Measurements from ENCODE around the gene CEP350. TPM values are rescaled to one million over a fixed set of nuclear protein-coding genes. Genes with fewer than 3 reads are reported as not detected.
"Not testable (repeated sequence)": the region's sequence is repeated elsewhere in the genome, so short reads cannot be mapped to it uniquely, and the experiment has no call there.

The CEP350 gene
- total RNA-seq, 1 experiment from 2014 or later, result 27.6 TPM

- H3K9me3 ChIP-seq (ENCODE audit: control insufficient read depth in 1 of 2, insufficient read depth in 1 of 2, low read depth in 1 of 2, low read length in 2 of 2), result no peaks in the 10 kb centered on the region
- no peaks in the 10 kb centered on the region for H3K9me2 ChIP-seq (ENCODE audit: insufficient read depth)
- no peak overlapping the region for H3K4me3 ChIP-seq (replicated peaks in 1 of 2; ENCODE audit: low read depth in 1 of 2, low read length in 2 of 2)
- TF ChIP-seq REST (IDR thresholded peaks at IDR 0.05; ENCODE audit: low read depth) (no peak), MAX (IDR thresholded peaks at IDR 0.05) (no peak), POLR2AphosphoS5 (IDR thresholded peaks at IDR 0.05; ENCODE audit: low read depth, low read length) (no peak), CBX3 (IDR thresholded peaks at IDR 0.05; ENCODE audit: low read depth) (no peak), CEBPB (IDR thresholded peaks at IDR 0.05; ENCODE audit: low read depth) (no peak), TCF7L2 (IDR thresholded peaks at IDR 0.05; ENCODE audit: borderline replicate concordance, extremely low read depth, insufficient read depth, insufficient read length) (no peak), EZH2phosphoT487 (IDR thresholded peaks at IDR 0.05; ENCODE audit: borderline replicate concordance) (no peak), FOSL1 (IDR thresholded peaks at IDR 0.05; ENCODE audit: low read depth) (no peak), YY1 (IDR thresholded peaks at IDR 0.05; ENCODE audit: extremely low read depth, insufficient replicate concordance, low read depth, low read length) (no peak), ATF3 (IDR thresholded peaks at IDR 0.05) (no peak), SRF (IDR thresholded peaks at IDR 0.05; ENCODE audit: low read depth) (no peak), ZNF274 (IDR thresholded peaks at IDR 0.05; ENCODE audit: low read depth, low read length) (no peak), ZBTB33 (IDR thresholded peaks at IDR 0.05; ENCODE audit: extremely low read depth, insufficient replicate concordance, low read length) (no peak), ELF1 (IDR thresholded peaks at IDR 0.05; ENCODE audit: borderline replicate concordance, low read depth) (no peak), EZH2 (IDR thresholded peaks at IDR 0.05) (no peak)
- intact Hi-C loops (cut with micrococcal nuclease), result no loop called here
- H3K36me3 ChIP-seq (ENCODE audit: control insufficient read depth in 1 of 2, insufficient read depth in 2 of 2, low read length in 2 of 2), result no peaks in the 10 kb centered on the region
- ATAC-seq (no peak), DNase-seq (ENCODE audit: low read depth, low spot score) (no peak)
- no peaks in the 10 kb centered on the region for H4K20me1 ChIP-seq (ENCODE audit: insufficient read depth)
- H3K4me1 ChIP-seq (ENCODE audit: control insufficient read depth in 1 of 2, insufficient read depth in 2 of 2, low read length in 2 of 2), result peaks cover 0 to 12% of the 10 kb centered on the region in 2 experiments; a peak in 2 of 4 replicates
- CTCF ChIA-PET, result no interaction called here
- no peak overlapping the region for H3K4me2 ChIP-seq (ENCODE audit: low read length)
- RAD21 ChIA-PET (ENCODE audit: low non-redundant PET in 1 of 2, low total read pairs in 2 of 2, uncharacterized antibody in 2 of 2, unreplicated experiment in 2 of 2), result no interaction called here
- H3K79me2 ChIP-seq (ENCODE audit: insufficient read depth, low read length), result no peaks in the 10 kb centered on the region
- no peaks in the 10 kb centered on the region for H3K27me3 ChIP-seq (ENCODE audit: insufficient read depth, low read length)
- POLR2A ChIA-PET, result no interaction called here
- no TSS peak for BruUV-seq (replicated peaks)
- no peak overlapping the region for H3K9ac ChIP-seq (ENCODE audit: low read length)
- no peak overlapping the region for H3K27ac ChIP-seq (ENCODE audit: low read depth, low read length)
- H2AFZ ChIP-seq (ENCODE audit: low read depth, low read length, poor library complexity, severe bottlenecking), result no peak overlapping the region
These were observed 178.6 kb downstream of the CEP350 start for GRCh38 chr1:180133193-180133592.

GRCh38 chr1:180133688-180134087 is 179.1 kb downstream of the CEP350 start:
- intact Hi-C loops (cut with micrococcal nuclease); POLR2A ChIA-PET; BruUV-seq (replicated peaks); H4K20me1 ChIP-seq (ENCODE audit: insufficient read depth); H3K4me3 ChIP-seq (replicated peaks in 1 of 2; ENCODE audit: low read depth in 1 of 2, low read length in 2 of 2); H2AFZ ChIP-seq (ENCODE audit: low read depth, low read length, poor library complexity, severe bottlenecking); H3K79me2 ChIP-seq (ENCODE audit: insufficient read depth, low read length); H3K36me3 ChIP-seq (ENCODE audit: control insufficient read depth in 1 of 2, insufficient read depth in 2 of 2, low read length in 2 of 2); ATAC-seq; CTCF ChIA-PET; H3K4me2 ChIP-seq (ENCODE audit: low read length); RAD21 ChIA-PET (ENCODE audit: low non-redundant PET in 1 of 2, low total read pairs in 2 of 2, uncharacterized antibody in 2 of 2, unreplicated experiment in 2 of 2); H3K9me2 ChIP-seq (ENCODE audit: insufficient read depth); H3K27me3 ChIP-seq (ENCODE audit: insufficient read depth, low read length); DNase-seq (ENCODE audit: low read depth, low spot score); H3K9me3 ChIP-seq (ENCODE audit: control insufficient read depth in 1 of 2, insufficient read depth in 1 of 2, low read depth in 1 of 2, low read length in 2 of 2); H3K9ac ChIP-seq (ENCODE audit: low read length); H3K27ac ChIP-seq (ENCODE audit: low read depth, low read length): not testable (repeated sequence)
- peaks cover 0 to 12% of the 10 kb centered on the region in 2 experiments; a peak in 2 of 4 replicates for H3K4me1 ChIP-seq (ENCODE audit: control insufficient read depth in 1 of 2, insufficient read depth in 2 of 2, low read length in 2 of 2)

Measured in HCT116 (cell line).